Endothelial cell of umbilical vein (primary cell): Measurements from ENCODE around the gene TSPOAP1. TPM values are rescaled to one million over a fixed set of nuclear protein-coding genes. Genes with fewer than 3 reads are reported as not detected.

Experiments
- BruUV-seq: library from RNA; stranded (reverse); fragments of 400-500 nt; replicated peaks from 2 replicates; lab custom pipeline; 2021; lab: Mats Ljungman, UMichigan
- CTCF ChIA-PET: fragments of 300-600, 350-600 bp; sonication (Branson Sonifier 250); formaldehyde crosslinking; loops from one replicate; lab custom pipeline; 2021; ENCODE audit warnings: antibody characterized with exemption, inconsistent platforms; lab: Charles Lee
- POLR2A ChIA-PET: fragments of 300-600, 350-600 bp; sonication (Branson Sonifier 250); formaldehyde crosslinking; loops from one replicate; lab custom pipeline; 2021; ENCODE audit warnings: antibody characterized with exemption, inconsistent platforms; lab: Charles Lee
- DNase-seq: peaks from one replicate; pipeline ENCODE4 v3.0.0-alpha.2; 2011; ENCODE audit warnings: low read depth, low spot score
- FAIRE-seq: peaks from 2 replicates; lab custom pipeline; 2011; peaks lifted over from hg19 to GRCh38; lab: Jason Lieb, UNC
- H2AFZ ChIP-seq: 2 replicates; pipeline ENCODE4 v1.6.0; 2012; ENCODE audit warnings: low read depth, low read length, control low read depth, inconsistent platforms
- H3K27ac ChIP-seq: 2 replicates; pipeline ENCODE4 v1.5.1; 2011; ENCODE audit warnings: low read depth, mild to moderate bottlenecking, control low read depth, low read length, moderate library complexity; ENCODE audit not compliant: insufficient read depth
- H3K27me3 ChIP-seq, 2 experiments: 2 replicates each; pipeline versions ENCODE4 v1.6.0 to v1.6.1; 2011; ENCODE audit warnings: low read length in 2 of 2, mixed read lengths in 1 of 2; ENCODE audit not compliant: control insufficient read depth in 2 of 2, insufficient read depth in 2 of 2
- H3K36me3 ChIP-seq, 2 experiments: 2 replicates in 1 of 2; 3 replicates in 1 of 2; pipeline ENCODE4 v1.5.1; 2011; ENCODE audit warnings: low read length in 2 of 2, mild to moderate bottlenecking in 1 of 2, moderate library complexity in 1 of 2; ENCODE audit not compliant: control insufficient read depth in 2 of 2, insufficient read depth in 2 of 2; ENCODE audit errors: extremely low read depth in 1 of 2
- H3K4me1 ChIP-seq: 3 replicates; pipeline ENCODE4 v1.5.1; 2011; ENCODE audit warnings: mild to moderate bottlenecking, low read length; ENCODE audit not compliant: control insufficient read depth, insufficient read depth; ENCODE audit errors: extremely low read depth
- H3K4me2 ChIP-seq: 2 replicates; pipeline ENCODE4 v1.6.1; 2011; ENCODE audit warnings: low read length, control low read depth, mixed read lengths; ENCODE audit not compliant: insufficient read depth
- H3K4me3 ChIP-seq, 3 experiments: fragments of 200-600 bp in 1 of 3; sonication (generic), shearing (Covaris generic) in 1 of 3; replicated peaks in 1 of 3; 2 replicates each; pipeline ENCODE4 v1.5.1; 2011 to 2016; ENCODE audit warnings: control low read depth in 3 of 3, low read length in 3 of 3, mild to moderate bottlenecking in 2 of 3, inconsistent platforms in 1 of 3, low read depth in 1 of 3, moderate library complexity in 1 of 3; ENCODE audit not compliant: insufficient read depth in 1 of 3
- H3K79me2 ChIP-seq: 2 replicates; pipeline ENCODE4 v1.6.0; 2012; ENCODE audit warnings: low read length, inconsistent platforms; ENCODE audit not compliant: control insufficient read depth, insufficient read depth
- H3K9ac ChIP-seq: replicated peaks from 2 replicates; pipeline ENCODE3; 2011; ENCODE audit warnings: low read length, control low read depth; ENCODE audit not compliant: insufficient read depth; ENCODE audit errors: extremely low read depth
- H3K9me1 ChIP-seq: replicated peaks from 3 replicates; pipeline ENCODE4 v1.6.0; 2011; ENCODE audit warnings: mild to moderate bottlenecking, low read length; ENCODE audit not compliant: control insufficient read depth, insufficient read depth; ENCODE audit errors: extremely low read depth
- H3K9me3 ChIP-seq: replicated peaks from 2 replicates; pipeline ENCODE4 v1.5.1; 2012; ENCODE audit warnings: low read length, inconsistent platforms; ENCODE audit not compliant: control insufficient read depth, insufficient read depth
- H4K20me1 ChIP-seq: replicated peaks from 2 replicates; pipeline ENCODE3; 2011; ENCODE audit warnings: mild to moderate bottlenecking, low read length; ENCODE audit not compliant: control insufficient read depth, insufficient read depth; ENCODE audit errors: extremely low read depth
- CTCF ChIP-seq, 2 donors: IDR thresholded peaks; 1 replicate in 1 of 2; 2 replicates in 1 of 2; pipeline ENCODE4 v1.5.1; 2011; ENCODE audit warnings: low read length in 2 of 2, mild to moderate bottlenecking in 2 of 2, moderate library complexity in 2 of 2, control low read depth in 1 of 2, inconsistent platforms in 1 of 2, low read depth in 1 of 2; ENCODE audit not compliant: insufficient read depth in 1 of 2; ENCODE audit errors: extremely low read depth in 1 of 2
- EZH2 ChIP-seq: IDR thresholded peaks from 2 replicates; pipeline ENCODE4 v1.6.1; 2012; ENCODE audit warnings: borderline replicate concordance, low read depth, mild to moderate bottlenecking, moderate library complexity, low read length, inconsistent platforms; ENCODE audit not compliant: severe bottlenecking
- FOS ChIP-seq: IDR thresholded peaks from 2 replicates; pipeline ENCODE4 v1.6.1; 2011; ENCODE audit warnings: mild to moderate bottlenecking, low read length, moderate library complexity, borderline replicate concordance; ENCODE audit not compliant: insufficient read depth
- GATA2 ChIP-seq: IDR thresholded peaks from 2 replicates; pipeline ENCODE4 v1.7.0; 2011; ENCODE audit warnings: low read depth, mild to moderate bottlenecking, moderate library complexity, mixed read lengths, low read length; ENCODE audit not compliant: insufficient read length, insufficient read depth
- JUN ChIP-seq: IDR thresholded peaks from 2 replicates; pipeline ENCODE4 v1.6.1; 2011; ENCODE audit warnings: borderline replicate concordance, low read depth; ENCODE audit not compliant: insufficient read length, insufficient read depth
- MAX ChIP-seq: IDR thresholded peaks from 2 replicates; pipeline ENCODE4 v1.6.1; 2011; ENCODE audit not compliant: insufficient read depth, insufficient read length
- MYC ChIP-seq: IDR thresholded peaks from one replicate; pipeline ENCODE4 v1.6.1; 2011; ENCODE audit warnings: mild to moderate bottlenecking, low read depth, low read length
- POLR2A ChIP-seq: IDR thresholded peaks from 2 replicates; pipeline ENCODE4 v1.6.1; 2012; ENCODE audit warnings: low read depth, mild to moderate bottlenecking, control low read depth, low read length
- POLR2AphosphoS5 ChIP-seq: IDR thresholded peaks from 2 replicates; pipeline ENCODE4 v1.6.1; 2012; ENCODE audit warnings: low read depth, mild to moderate bottlenecking, control low read depth, low read length, moderate library complexity; ENCODE audit not compliant: insufficient read depth
- dilution Hi-C: fragments of 300-500 bp; cut with MboI; formaldehyde crosslinking; loops from one replicate; pipeline ENCODE4 v1.15.0; 2019; ENCODE audit warnings: low sequenced_read_pairs; ENCODE audit not compliant: extremely low pct_ligation_motif_present
- intact Hi-C: fragments of 100-400 bp; cut with micrococcal nuclease; formaldehyde crosslinking; loops from one replicate; pipeline ENCODE4 v1.10.0; 2022
- polyA plus RNA-seq, 4 experiments: library from polyadenylated mRNA; depleted of rRNA in 3 of 4; stranded (reverse) in 3 of 4; unstranded in 1 of 4; fragments of >200 nt; gene quantifications; 2 replicates each; pipeline versions ENCODE4 v1.2.1 to v1.2.3, GENCODE V29; 2011 to 2012; ENCODE audit warnings: missing spikeins in 1 of 4
- total RNA-seq: library from RNA; stranded (reverse); gene quantifications from 2 replicates; pipeline ENCODE4 v1.2.3, GENCODE V29; 2021

TSPOAP1 gene
- total and polyA plus RNA-seq, 2 donors (not counting 3 experiments of a cell fraction or from before 2014, with no cell fraction given), result not detected

- no TSS peak for BruUV-seq
- TF ChIP-seq POLR2AphosphoS5 (no peak), JUN (no peak), MYC (no peak), GATA2 (no peak), CTCF (IDR thresholded peaks at IDR 0.05; ENCODE audit: extremely low read depth in 1 of 2, insufficient read depth in 1 of 2, low read depth in 1 of 2, low read length in 2 of 2) (no peak), POLR2A (no peak), EZH2 (no peak), FOS (no peak), MAX (no peak)
- POLR2A ChIA-PET, result interaction anchor here (1.3 kb wide), 1 partner anchor 9 kb away, joined by 4 read pairs; the partner anchor contains the start of gene SUPT4H1
Observed at GRCh38 chr17:58343131-58343530, 14.5 kb upstream of the TSPOAP1 start.

More at GRCh38 chr17:58343131-58343530, 14.5 kb upstream of the TSPOAP1 start:
- H3K9me3 ChIP-seq, result no peaks in the 10 kb centered on the region
- CTCF ChIA-PET, result interaction anchor here (2.4 kb wide), 1 partner anchor 26 kb away, joined by 8 read pairs; no protein-coding TSS in a partner anchor
- no peak for FAIRE-seq
- DNase-seq, result no peak
- no peak overlapping the region for H3K27ac ChIP-seq
- H3K4me2 ChIP-seq, result no peak overlapping the region
- peaks cover 16 to 23% of the 10 kb centered on the region in 2 experiments for H3K36me3 ChIP-seq
- dilution Hi-C loops, result no loop called here
- H3K4me1 ChIP-seq, result peaks cover 4% of the 10 kb centered on the region
- intact Hi-C loops, result no loop called here
- H3K9ac ChIP-seq, result no peak overlapping the region
- no peaks in the 10 kb centered on the region for H3K79me2 ChIP-seq
- H3K27me3 ChIP-seq, result no peaks in the 10 kb centered on the region
- no peak overlapping the region for H2AFZ ChIP-seq
- H3K4me3 ChIP-seq, result no peak overlapping the region
- H4K20me1 ChIP-seq, result no peaks in the 10 kb centered on the region
- no peaks in the 10 kb centered on the region for H3K9me1 ChIP-seq
